Right renal cortex interstitium (tissue), 3 donors: ENCODE data around the gene EMC9. TPM values are rescaled to one million over a fixed set of nuclear protein-coding genes. Genes with fewer than 3 reads are reported as not detected.

Experiments used
- DNase-seq, 3 donors: peaks; one replicate each; pipeline ENCODE4 v3.0.0-alpha.2; 2013; ENCODE audit warnings: low read depth in 3 of 3, low spot score in 2 of 3
- polyA plus RNA-seq, 3 donors: library from polyadenylated mRNA; unstranded; fragments of 120-200 nt; gene quantifications; one replicate each; pipeline ENCODE4 v1.2.1, GENCODE V29; 2013; ENCODE audit not compliant: insufficient read length in 3 of 3

The EMC9 gene, protein sequence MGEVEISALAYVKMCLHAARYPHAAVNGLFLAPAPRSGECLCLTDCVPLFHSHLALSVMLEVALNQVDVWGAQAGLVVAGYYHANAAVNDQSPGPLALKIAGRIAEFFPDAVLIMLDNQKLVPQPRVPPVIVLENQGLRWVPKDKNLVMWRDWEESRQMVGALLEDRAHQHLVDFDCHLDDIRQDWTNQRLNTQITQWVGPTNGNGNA
- polyA plus RNA-seq, result 10 to 100 TPM; 11.9 to 20.1 (median 15.3) TPM

GRCh38 chr14:24141097-24141880 lies at the start of gene EMC9:
Gene EMC9 (minus strand): TSS chr14:24141591. CDS start chr14:24141304, 287 bp downstream.
- peak; percentile 96 to 100 (median 99) for DNase-seq

- DNase-seq, result no peak
Observed at GRCh38 chr14:24190416-24190815, 49.0 kb upstream of the EMC9 start.

DNA sequence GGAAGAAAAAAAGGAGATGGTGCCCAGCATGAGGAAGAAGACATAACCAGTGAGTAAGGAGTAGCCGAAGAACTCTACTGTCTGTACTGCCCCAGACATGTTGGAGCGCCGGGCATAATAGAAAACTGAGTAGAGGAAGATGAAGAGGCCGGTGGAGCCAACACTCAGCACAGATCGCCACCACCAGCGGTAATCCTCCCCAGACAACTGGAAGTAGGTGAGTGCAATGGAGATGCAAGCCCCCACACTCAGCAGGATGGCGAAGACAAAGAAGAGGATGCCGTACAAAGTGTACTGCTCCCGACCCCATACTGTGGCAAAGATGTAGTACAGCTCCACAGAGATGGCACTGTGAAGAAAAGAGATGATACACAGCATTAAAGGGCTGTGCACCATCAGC lies 48.1 kb upstream of the EMC9 start:
- no peak for DNase-seq

DNA sequence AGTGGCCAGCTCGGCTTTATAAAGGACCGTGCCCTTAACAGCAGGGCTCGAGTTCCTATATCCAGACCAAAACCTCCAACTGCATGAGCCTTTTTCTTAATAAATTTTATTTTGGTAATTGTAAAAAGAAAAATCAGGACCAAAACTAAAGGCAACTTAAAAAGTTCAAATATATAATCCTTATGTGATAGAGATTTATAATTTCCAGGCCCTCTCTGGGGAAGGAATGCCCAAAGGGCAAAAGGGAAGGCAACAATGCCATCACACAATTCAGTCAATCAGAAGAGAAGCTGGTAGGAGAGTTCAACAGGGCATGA lies 47.6 kb upstream of the EMC9 start:
- DNase-seq, result no peak

- DNase-seq, result peak; percentile 83 to 94 (median 92)
Observed at GRCh38 chr14:24188251-24189058, 47.1 kb upstream of the EMC9 start, which contains the start of gene IPO4. Gene IPO4 (minus strand): TSS chr14:24188816. CDS start chr14:24188787, 29 bp downstream.

DNA sequence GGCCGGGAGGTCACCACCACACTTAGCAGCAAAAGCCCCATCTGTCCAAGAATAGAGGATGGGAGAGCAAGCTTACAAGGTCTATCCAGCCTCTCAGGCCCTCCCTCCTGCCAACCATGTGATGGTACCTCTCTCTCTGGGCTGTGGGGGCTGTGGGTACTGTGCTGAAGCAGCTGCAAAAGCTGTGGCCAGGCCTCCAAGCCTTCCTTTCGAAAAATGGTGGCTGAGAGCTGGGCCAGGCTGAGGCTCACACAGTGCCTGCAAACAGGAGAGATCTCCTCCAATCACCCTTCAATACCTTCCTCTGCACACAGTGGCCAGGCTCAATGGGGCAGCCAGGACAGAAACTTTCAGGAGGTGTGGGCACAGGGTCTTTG lies 46.1 kb upstream of the EMC9 start:
- no peak for DNase-seq

DNA sequence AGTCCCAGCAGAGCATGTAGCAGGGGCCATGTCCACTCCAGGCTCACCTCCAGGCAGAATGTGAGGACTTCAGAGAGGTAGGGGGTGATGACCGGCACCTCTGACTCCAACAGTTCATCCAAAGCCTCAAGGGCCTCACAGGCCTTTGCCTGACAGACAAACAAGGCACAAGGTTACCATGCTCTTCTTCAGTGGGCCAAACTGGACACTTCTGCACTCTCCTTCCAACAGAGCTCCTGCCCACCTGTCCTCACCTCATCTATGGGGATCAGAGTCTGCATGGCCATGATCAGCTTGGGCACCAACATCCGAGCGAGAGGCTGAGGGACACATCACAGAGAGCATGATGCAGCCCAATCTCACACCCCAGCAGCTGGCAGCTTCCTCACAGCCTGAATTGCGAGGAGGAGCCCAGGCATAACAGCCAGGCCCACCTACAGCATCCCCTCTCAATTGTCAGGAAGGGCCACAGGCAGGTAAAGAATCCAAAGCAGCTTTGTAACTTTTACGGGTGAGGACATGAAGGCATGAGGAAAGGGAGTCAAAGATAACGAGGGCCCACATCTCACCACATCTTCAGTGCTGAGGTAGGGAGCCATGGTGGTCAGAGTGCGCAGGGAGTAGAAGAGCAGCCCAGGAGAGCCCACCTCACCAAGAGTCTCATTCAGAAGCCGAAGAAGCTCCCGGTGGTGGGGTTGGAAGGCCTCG lies 45.6 kb upstream of the EMC9 start:
- DNase-seq, result no peak

GRCh38 chr14:24185741-24186140 lies 44.4 kb upstream of the EMC9 start:
- DNase-seq, result no peak

DNA sequence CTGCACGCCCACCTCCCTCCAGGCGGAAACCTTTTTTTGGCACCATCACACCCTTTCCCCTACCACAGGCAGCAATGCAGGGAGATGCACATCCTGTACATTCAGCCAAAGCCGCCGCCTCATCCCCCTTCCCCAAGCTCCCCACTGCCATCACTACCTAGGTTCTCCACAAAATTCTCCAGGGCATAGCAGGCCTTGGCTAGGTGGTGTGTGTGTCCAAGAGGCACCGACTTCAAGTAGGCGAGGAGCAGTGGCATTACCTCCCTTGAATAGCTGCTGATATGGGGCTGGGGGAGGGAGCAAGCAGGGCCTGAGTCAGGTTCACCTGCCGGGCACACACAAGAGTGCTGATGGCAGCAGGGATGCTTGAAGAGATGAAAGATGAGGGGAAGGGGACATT lies 43.6 kb upstream of the EMC9 start:
- no peak for DNase-seq

- no peak for DNase-seq
Observed at GRCh38 chr14:24184104-24184970, 42.9 kb upstream of the EMC9 start.

GRCh38 chr14:24183014-24183481 lies 41.7 kb upstream of the EMC9 start:
- DNase-seq, result no peak

DNA sequence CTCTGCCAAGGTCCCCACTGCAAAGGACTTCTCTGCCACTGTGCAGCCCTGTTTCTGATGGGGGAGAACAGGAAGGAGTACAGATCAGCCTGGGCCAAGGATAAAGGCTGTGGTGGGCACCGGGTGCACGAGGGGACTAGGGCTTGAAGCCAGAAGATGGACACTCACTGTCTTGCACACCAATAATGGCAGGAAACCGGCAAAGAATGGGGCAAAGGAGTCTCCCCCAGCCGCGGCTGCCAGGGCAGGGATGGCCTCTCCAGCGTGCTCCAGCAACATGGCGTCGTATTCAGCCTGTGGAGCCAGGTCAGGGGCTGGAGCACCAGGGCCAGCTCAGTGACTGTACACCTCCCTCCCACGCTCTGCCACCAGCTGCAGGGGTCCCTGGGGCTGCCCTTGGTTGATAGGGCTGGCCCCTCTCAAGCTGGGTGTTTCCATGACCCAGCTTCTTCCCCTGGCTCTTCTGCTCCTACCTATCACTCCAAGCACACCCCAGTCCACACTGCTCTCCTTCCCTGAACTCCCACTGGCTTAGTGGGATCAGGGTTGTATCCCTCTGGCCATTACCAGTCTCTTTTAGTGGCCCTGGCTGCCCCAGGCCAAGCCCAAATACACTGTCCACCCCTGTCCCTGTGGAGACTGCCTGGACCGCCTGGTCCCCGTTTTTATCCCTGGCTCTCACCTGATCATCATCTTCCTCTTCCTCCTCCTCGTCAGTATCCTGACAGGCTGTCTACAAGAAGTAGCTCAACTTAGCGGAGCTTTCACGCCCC lies 40.9 kb upstream of the EMC9 start:
- no peak for DNase-seq

- DNase-seq, result no peak
Observed at GRCh38 chr14:24181371-24182077, 40.1 kb upstream of the EMC9 start.

GRCh38 chr14:24179961-24180796 lies 38.8 kb upstream of the EMC9 start:
- no peak for DNase-seq

DNA sequence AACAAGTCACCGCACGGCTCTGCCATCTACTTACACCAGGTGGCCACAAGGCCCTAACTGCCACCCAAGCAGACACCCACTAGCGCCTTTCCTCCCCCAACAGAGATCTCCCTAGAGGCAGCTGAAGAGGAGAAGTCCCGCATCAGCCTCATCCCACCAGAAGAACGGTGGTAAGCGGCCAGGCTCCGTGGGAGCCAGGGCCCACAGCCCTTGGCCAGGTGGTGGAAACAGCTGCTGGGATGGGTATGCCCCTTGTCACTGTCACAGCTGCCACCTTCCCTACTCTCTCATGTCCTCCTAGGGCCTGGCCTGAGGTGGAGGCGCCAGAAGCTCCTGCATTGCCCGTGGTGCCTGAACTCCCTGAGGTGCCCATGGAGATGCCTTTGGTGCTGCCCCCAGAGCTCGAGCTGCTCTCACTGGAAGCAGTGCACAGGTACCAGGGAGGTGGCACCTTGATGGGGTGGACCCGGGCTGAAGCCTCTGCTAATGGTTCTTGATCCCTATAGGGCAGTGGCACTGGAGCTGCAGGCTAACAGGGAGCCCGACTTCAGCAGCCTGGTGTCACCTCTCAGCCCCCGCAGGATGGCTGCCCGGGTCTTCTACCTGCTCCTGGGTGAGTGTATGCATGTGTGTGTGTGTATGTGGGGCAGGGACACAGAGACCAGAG lies 38.0 kb upstream of the EMC9 start:
- no peak for DNase-seq

- DNase-seq, result no peak
Observed at GRCh38 chr14:24178399-24179178, 37.2 kb upstream of the EMC9 start.
